Type B pancreatic cell (in vitro differentiated cells): Measurements from ENCODE around the gene ITGA1. TPM values are rescaled to one million over a fixed set of nuclear protein-coding genes. Genes with fewer than 3 reads are reported as not detected.

Experiments used
- DNase-seq: peaks from one replicate; pipeline ENCODE4 v3.0.0; 2021; ENCODE audit warnings: mixed read lengths; ENCODE audit not compliant: unreplicated experiment; ENCODE audit errors: extremely low spot score
- H3K27ac Mint-ChIP-seq: 2 replicates; pipeline ENCODE4 v1.8.0; 2021; ENCODE audit warnings: mild to moderate bottlenecking, mixed read lengths
- H3K27me3 Mint-ChIP-seq: 2 replicates; pipeline ENCODE4 v1.8.0; 2021; ENCODE audit warnings: mixed read lengths
- H3K36me3 Mint-ChIP-seq: 2 replicates; pipeline ENCODE4 v1.8.0; 2021; ENCODE audit warnings: mixed read lengths
- H3K4me1 Mint-ChIP-seq: one replicate; pipeline ENCODE4 v1.8.0; 2021; ENCODE audit warnings: mixed read lengths; ENCODE audit not compliant: unreplicated experiment
- H3K4me3 Mint-ChIP-seq: 2 replicates; pipeline ENCODE4 v1.8.0; 2021; ENCODE audit warnings: mild to moderate bottlenecking, mixed read lengths
- H3K9me3 Mint-ChIP-seq: 2 replicates; pipeline ENCODE4 v1.8.0; 2021; ENCODE audit warnings: mixed read lengths
- total RNA-seq: library from RNA; stranded (reverse); gene quantifications from 2 replicates; pipeline ENCODE4 v1.2.1, GENCODE V29; 2021; ENCODE audit warnings: low replicate concordance
- TF ChIP-seq, protein P1 (sequence below): fragments of 200-600 bp; sonication (generic); conservative IDR thresholded peaks from 2 replicates; pipeline ENCODE4 v1.5.0; 2021; ENCODE audit warnings: antibody characterized with exemption, mild to moderate bottlenecking

The ITGA1 gene
- total RNA-seq, 1 donor from 2014 or later, result 17.0 TPM

- no peak for DNase-seq
- H3K27ac Mint-ChIP-seq, result no peak overlapping the region
- peaks cover 14% of the 10 kb centered on the region for H3K4me1 Mint-ChIP-seq
Observed at GRCh38 chr5:52807037-52807436, 19.3 kb downstream of the ITGA1 start.

GRCh38 chr5:52807723-52808122 is 20.0 kb downstream of the ITGA1 start:
- Mint-ChIP-seq H3K36me3 (peaks cover 12% of the 10 kb centered on the region), H3K9me3 (no peaks in the 10 kb centered on the region), H3K4me3 (no peak overlapping the region), H3K27ac (no peak overlapping the region), H3K4me1 (peaks cover 14% of the 10 kb centered on the region), H3K27me3 (no peaks in the 10 kb centered on the region)
- DNase-seq, result no peak
- TF ChIP-seq, protein P1, sequence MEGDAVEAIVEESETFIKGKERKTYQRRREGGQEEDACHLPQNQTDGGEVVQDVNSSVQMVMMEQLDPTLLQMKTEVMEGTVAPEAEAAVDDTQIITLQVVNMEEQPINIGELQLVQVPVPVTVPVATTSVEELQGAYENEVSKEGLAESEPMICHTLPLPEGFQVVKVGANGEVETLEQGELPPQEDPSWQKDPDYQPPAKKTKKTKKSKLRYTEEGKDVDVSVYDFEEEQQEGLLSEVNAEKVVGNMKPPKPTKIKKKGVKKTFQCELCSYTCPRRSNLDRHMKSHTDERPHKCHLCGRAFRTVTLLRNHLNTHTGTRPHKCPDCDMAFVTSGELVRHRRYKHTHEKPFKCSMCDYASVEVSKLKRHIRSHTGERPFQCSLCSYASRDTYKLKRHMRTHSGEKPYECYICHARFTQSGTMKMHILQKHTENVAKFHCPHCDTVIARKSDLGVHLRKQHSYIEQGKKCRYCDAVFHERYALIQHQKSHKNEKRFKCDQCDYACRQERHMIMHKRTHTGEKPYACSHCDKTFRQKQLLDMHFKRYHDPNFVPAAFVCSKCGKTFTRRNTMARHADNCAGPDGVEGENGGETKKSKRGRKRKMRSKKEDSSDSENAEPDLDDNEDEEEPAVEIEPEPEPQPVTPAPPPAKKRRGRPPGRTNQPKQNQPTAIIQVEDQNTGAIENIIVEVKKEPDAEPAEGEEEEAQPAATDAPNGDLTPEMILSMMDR, result no peak

More at GRCh38 chr5:52807037-52807436, 19.3 kb downstream of the ITGA1 start:
- H3K27me3 Mint-ChIP-seq, result no peaks in the 10 kb centered on the region
- no peaks in the 10 kb centered on the region for H3K9me3 Mint-ChIP-seq
- H3K4me3 Mint-ChIP-seq, result no peak overlapping the region
- peaks cover 12% of the 10 kb centered on the region for H3K36me3 Mint-ChIP-seq
- TF ChIP-seq, protein P1, result no peak

GRCh38 chr5:52808316-52808901 is 20.7 kb downstream of the ITGA1 start:
- no peaks in the 10 kb centered on the region for H3K27me3 Mint-ChIP-seq
- no peak for DNase-seq
- H3K9me3 Mint-ChIP-seq, result no peaks in the 10 kb centered on the region
- H3K4me3 Mint-ChIP-seq, result no peak overlapping the region
- no peak overlapping the region for H3K27ac Mint-ChIP-seq
- TF ChIP-seq, protein P1, result no peak
- peaks cover 14% of the 10 kb centered on the region for H3K4me1 Mint-ChIP-seq
- H3K36me3 Mint-ChIP-seq, result peaks cover 12% of the 10 kb centered on the region

- TF ChIP-seq, protein P1, result no peak
- Mint-ChIP-seq H3K27me3 (no peaks in the 10 kb centered on the region), H3K9me3 (no peaks in the 10 kb centered on the region), H3K4me3 (no peak overlapping the region), H3K27ac (peak overlapping the region; percentile 70), H3K4me1 (peaks cover 7% of the 10 kb centered on the region), H3K36me3 (peaks cover 5% of the 10 kb centered on the region)
- DNase-seq, result no peak
Observed at GRCh38 chr5:52809884-52810283, 22.2 kb downstream of the ITGA1 start.

DNA sequence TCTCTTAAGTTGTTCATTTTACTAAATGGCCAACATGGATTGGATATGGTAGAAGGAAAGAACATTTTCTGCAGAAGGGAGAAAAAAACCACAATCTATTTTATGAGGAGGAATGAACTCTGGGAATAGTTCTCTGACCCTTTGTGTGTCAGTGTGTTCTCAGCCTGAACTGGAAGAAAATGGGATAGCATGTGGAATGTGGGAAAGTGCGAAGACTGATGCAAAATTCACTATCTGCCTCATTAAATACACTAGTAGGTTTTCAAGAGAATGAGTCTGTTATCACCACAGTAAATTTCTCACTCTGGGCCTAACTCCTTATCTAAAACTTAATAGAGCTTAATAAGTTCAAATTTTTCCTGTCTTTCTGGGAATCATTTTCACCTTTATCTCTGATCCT is 22.7 kb downstream of the ITGA1 start:
- H3K27me3 Mint-ChIP-seq, result no peaks in the 10 kb centered on the region
- no peaks in the 10 kb centered on the region for H3K36me3 Mint-ChIP-seq
- TF ChIP-seq, protein P1, result no peak
- H3K9me3 Mint-ChIP-seq, result no peaks in the 10 kb centered on the region
- H3K4me3 Mint-ChIP-seq, result no peak overlapping the region
- no peak for DNase-seq
- H3K4me1 Mint-ChIP-seq, result peaks cover 7% of the 10 kb centered on the region
- H3K27ac Mint-ChIP-seq, result no peak overlapping the region
